Thyroid gland (tissue), 4 donors: ENCODE data around the gene SERPINC1.

ENCODE experiments used
- POLR2A ChIP-seq, 2 donors: fragments of 450-650 bp; IDR thresholded peaks; one replicate each; pipeline ENCODE4 v1.6.1; 2017; ENCODE audit warnings: antibody characterized with exemption in 2 of 2, mild to moderate bottlenecking in 2 of 2, moderate library complexity in 1 of 2
- TF ChIP-seq, protein P1 (sequence below), 6 experiments: fragments of 200-600 bp in 3 of 6; fragments of 450-650 bp in 3 of 6; sonication (generic) in 3 of 6; IDR thresholded peaks; one replicate each; pipeline ENCODE4 v1.5.1; 2016 to 2019; ENCODE audit warnings: antibody characterized with exemption in 6 of 6, mild to moderate bottlenecking in 2 of 6, inconsistent platforms in 1 of 6, moderate library complexity in 1 of 6

DNA sequence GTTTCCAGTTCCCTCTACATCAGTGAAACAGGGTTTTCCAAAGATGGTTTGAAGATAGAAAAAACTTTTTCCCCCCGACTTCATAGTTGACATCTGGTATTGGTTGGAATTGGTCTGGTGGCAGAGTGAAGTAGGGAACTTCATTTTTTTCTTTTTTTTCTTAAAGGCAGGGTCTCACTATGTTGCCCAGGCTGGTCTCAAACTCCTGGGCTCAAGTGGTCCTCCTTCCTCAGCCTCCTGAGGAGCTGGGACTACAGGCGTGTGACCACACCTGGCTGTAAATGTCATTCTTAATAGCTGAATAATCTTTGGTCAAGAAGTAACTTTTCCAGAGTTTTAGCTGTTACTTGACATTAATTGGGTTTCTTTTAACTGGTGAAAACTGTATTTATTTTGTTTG is 27.2 kb downstream of the SERPINC1 start:
- no peak for TF ChIP-seq POLR2A (IDR thresholded peaks at IDR 0.05)
- TF ChIP-seq, protein P1, sequence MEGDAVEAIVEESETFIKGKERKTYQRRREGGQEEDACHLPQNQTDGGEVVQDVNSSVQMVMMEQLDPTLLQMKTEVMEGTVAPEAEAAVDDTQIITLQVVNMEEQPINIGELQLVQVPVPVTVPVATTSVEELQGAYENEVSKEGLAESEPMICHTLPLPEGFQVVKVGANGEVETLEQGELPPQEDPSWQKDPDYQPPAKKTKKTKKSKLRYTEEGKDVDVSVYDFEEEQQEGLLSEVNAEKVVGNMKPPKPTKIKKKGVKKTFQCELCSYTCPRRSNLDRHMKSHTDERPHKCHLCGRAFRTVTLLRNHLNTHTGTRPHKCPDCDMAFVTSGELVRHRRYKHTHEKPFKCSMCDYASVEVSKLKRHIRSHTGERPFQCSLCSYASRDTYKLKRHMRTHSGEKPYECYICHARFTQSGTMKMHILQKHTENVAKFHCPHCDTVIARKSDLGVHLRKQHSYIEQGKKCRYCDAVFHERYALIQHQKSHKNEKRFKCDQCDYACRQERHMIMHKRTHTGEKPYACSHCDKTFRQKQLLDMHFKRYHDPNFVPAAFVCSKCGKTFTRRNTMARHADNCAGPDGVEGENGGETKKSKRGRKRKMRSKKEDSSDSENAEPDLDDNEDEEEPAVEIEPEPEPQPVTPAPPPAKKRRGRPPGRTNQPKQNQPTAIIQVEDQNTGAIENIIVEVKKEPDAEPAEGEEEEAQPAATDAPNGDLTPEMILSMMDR (IDR thresholded peaks at IDR 0.05): no peak
